IPS-18a (cell line): Measurements from ENCODE around the gene GJB6.
A peak's percentile ranks its signal among the peaks of the same experiment; 100 is the strongest.

ENCODE experiments used
- H3K27ac ChIP-seq: one replicate; pipeline ENCODE4 v1.5.1; 2013; ENCODE audit warnings: low read length
- H3K27me3 ChIP-seq: one replicate; pipeline ENCODE4 v1.6.1; 2013; ENCODE audit warnings: mild to moderate bottlenecking, low read length; ENCODE audit not compliant: control insufficient read depth, insufficient read depth
- H3K36me3 ChIP-seq: one replicate; pipeline ENCODE4 v1.6.1; 2013; ENCODE audit warnings: low read depth, low read length; ENCODE audit not compliant: control insufficient read depth
- H3K4me1 ChIP-seq: one replicate; pipeline ENCODE4 v1.6.1; 2013; ENCODE audit warnings: low read depth, low read length; ENCODE audit not compliant: control insufficient read depth
- H3K4me3 ChIP-seq: one replicate; pipeline ENCODE4 v1.5.1; 2013; ENCODE audit warnings: low read length
- H3K9ac ChIP-seq: one replicate; pipeline ENCODE4 v1.6.1; 2013; ENCODE audit warnings: mild to moderate bottlenecking, low read length, moderate library complexity
- H3K9me3 ChIP-seq: one replicate; pipeline ENCODE4 v1.6.1; 2013; ENCODE audit warnings: low read depth, low read length; ENCODE audit not compliant: control insufficient read depth

Gene GJB6

GRCh38 chr13:20193162-20193906, 38.8 kb downstream of the GJB6 start:
- no peak overlapping the region for H3K27ac ChIP-seq
- no peaks in the 10 kb centered on the region for H3K9me3 ChIP-seq
- no peaks in the 10 kb centered on the region for H3K36me3 ChIP-seq
- H3K4me1 ChIP-seq, result peaks cover 15% of the 10 kb centered on the region
- peak overlapping the region; percentile 57 for H3K4me3 ChIP-seq
- H3K9ac ChIP-seq, result no peak overlapping the region
- peaks cover 93% of the 10 kb centered on the region for H3K27me3 ChIP-seq

- Histone ChIP-seq H3K9ac (no peak within 1 kb of the TSS), H3K4me3 (peak within 1 kb of the TSS; percentile 57), H3K36me3 (no peaks in the 10 kb centered on the region), H3K9me3 (no peaks in the 10 kb centered on the region), H3K27me3 (peaks cover 98% of the 10 kb centered on the region), H3K27ac (no peak within 1 kb of the TSS), H3K4me1 (peaks cover 15% of the 10 kb centered on the region)
Measured at GRCh38 chr13:20192836-20193161, 39.3 kb downstream of the GJB6 start, which contains the start of gene GJB2. GJB2 (minus strand) TSS chr13:20192938; CDS start chr13:20189581, 3,357 bp downstream.

- Histone ChIP-seq H3K27ac (no peak overlapping the region), H3K9me3 (no peaks in the 10 kb centered on the region), H3K27me3 (peaks cover 95% of the 10 kb centered on the region), H3K9ac (no peak overlapping the region), H3K4me1 (peaks cover 15% of the 10 kb centered on the region), H3K4me3 (peak overlapping the region; percentile 57), H3K36me3 (no peaks in the 10 kb centered on the region)
Measured at GRCh38 chr13:20192158-20192835, 39.8 kb downstream of the GJB6 start.

- peaks cover 88% of the 10 kb centered on the region for H3K27me3 ChIP-seq
- H3K4me1 ChIP-seq, result peaks cover 15% of the 10 kb centered on the region
- H3K9ac ChIP-seq, result no peak overlapping the region
- H3K36me3 ChIP-seq, result no peaks in the 10 kb centered on the region
- peak overlapping the region; percentile 57 for H3K4me3 ChIP-seq
- no peak overlapping the region for H3K27ac ChIP-seq
- H3K9me3 ChIP-seq, result no peaks in the 10 kb centered on the region
Measured at GRCh38 chr13:20191311-20192157, 40.6 kb downstream of the GJB6 start.

GRCh38 chr13:20190481-20191310, 41.4 kb downstream of the GJB6 start:
- no peak overlapping the region for H3K27ac ChIP-seq
- H3K9ac ChIP-seq, result no peak overlapping the region
- no peaks in the 10 kb centered on the region for H3K9me3 ChIP-seq
- peaks cover 79% of the 10 kb centered on the region for H3K27me3 ChIP-seq
- no peak overlapping the region for H3K4me3 ChIP-seq
- H3K36me3 ChIP-seq, result no peaks in the 10 kb centered on the region
- peaks cover 15% of the 10 kb centered on the region for H3K4me1 ChIP-seq

- H3K4me1 ChIP-seq, result peaks cover 15% of the 10 kb centered on the region
- no peaks in the 10 kb centered on the region for H3K9me3 ChIP-seq
- no peak overlapping the region for H3K9ac ChIP-seq
- H3K27ac ChIP-seq, result no peak overlapping the region
- peaks cover 73% of the 10 kb centered on the region for H3K27me3 ChIP-seq
- no peaks in the 10 kb centered on the region for H3K36me3 ChIP-seq
- H3K4me3 ChIP-seq, result no peak overlapping the region
Measured at GRCh38 chr13:20190076-20190475, 42.0 kb downstream of the GJB6 start.

- Histone ChIP-seq H3K4me1 (peaks cover 7% of the 10 kb centered on the region), H3K27me3 (peaks cover 62% of the 10 kb centered on the region)
Measured at GRCh38 chr13:20188667-20189553, 43.2 kb downstream of the GJB6 start.

GRCh38 chr13:20186771-20187170, 45.3 kb downstream of the GJB6 start:
- Histone ChIP-seq H3K27me3 (peaks cover 40% of the 10 kb centered on the region), H3K36me3 (no peaks in the 10 kb centered on the region), H3K27ac (no peak overlapping the region), H3K9ac (no peak overlapping the region), H3K4me3 (no peak overlapping the region), H3K4me1 (peaks cover 3% of the 10 kb centered on the region), H3K9me3 (no peaks in the 10 kb centered on the region)

More at GRCh38 chr13:20188667-20189553, 43.2 kb downstream of the GJB6 start:
- H3K9me3 ChIP-seq, result no peaks in the 10 kb centered on the region
- no peak overlapping the region for H3K27ac ChIP-seq
- H3K4me3 ChIP-seq, result no peak overlapping the region
- H3K9ac ChIP-seq, result no peak overlapping the region
- no peaks in the 10 kb centered on the region for H3K36me3 ChIP-seq

- Histone ChIP-seq H3K27me3 (peaks cover 28% of the 10 kb centered on the region), H3K27ac (no peak overlapping the region), H3K9me3 (no peaks in the 10 kb centered on the region), H3K4me1 (no peaks in the 10 kb centered on the region), H3K9ac (no peak overlapping the region), H3K36me3 (no peaks in the 10 kb centered on the region), H3K4me3 (no peak overlapping the region)
Measured at GRCh38 chr13:20185366-20186056, 46.6 kb downstream of the GJB6 start.
